ENCODE measurements around the gene CASD1.

DNA sequence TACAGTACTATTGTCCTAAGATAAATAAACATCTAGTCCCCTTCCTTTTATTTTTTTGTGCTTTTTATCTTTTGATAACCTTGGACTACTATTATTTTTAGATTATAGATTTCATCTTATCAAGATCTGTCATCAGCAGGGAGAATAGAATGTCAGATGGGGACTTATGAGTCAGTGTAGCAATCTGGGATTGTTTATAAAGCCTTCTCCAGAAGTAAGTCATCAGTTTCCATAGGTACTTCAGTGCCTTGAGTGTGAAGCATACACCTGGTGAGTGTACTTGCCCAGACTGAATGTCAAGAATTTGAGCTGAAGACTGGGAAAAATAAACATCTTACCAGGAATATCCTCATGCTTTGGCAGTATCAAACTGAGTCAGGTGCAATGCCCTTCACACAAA, 2.1 kb downstream of the CASD1 start:
- TF ChIP-seq EZH2 (IDR thresholded peaks at IDR 0.05; ENCODE audit: insufficient read depth, poor library complexity, severe bottlenecking) (no peak), EZH2phosphoT487 (IDR thresholded peaks at IDR 0.05; ENCODE audit: insufficient read depth, low read depth) (no peak)
